H1 (cell line): ENCODE measurements around the gene NT5C1A. TPM values are rescaled to one million over a fixed set of nuclear protein-coding genes. Genes with fewer than 3 reads are reported as not detected.

ENCODE experiments used
- BCL11A ChIP-seq, 2 experiments: IDR thresholded peaks; one replicate each; pipeline ENCODE4 v1.6.1; 2011; ENCODE audit warnings: low read depth in 2 of 2, low read length in 2 of 2, mild to moderate bottlenecking in 2 of 2
- CBX5 ChIP-seq: fragments of 300-800, 300-1000 bp; sonication (generic); IDR thresholded peaks from 2 replicates; pipeline ENCODE4 v1.7.1; 2016; ENCODE audit warnings: antibody characterized with exemption, low read length, low read depth
- SIRT6 ChIP-seq: IDR thresholded peaks from one replicate; pipeline ENCODE4 v1.7.1; 2012; ENCODE audit warnings: low read length, inconsistent platforms
- SRF ChIP-seq: IDR thresholded peaks from 2 replicates; pipeline ENCODE4 v1.6.1; 2011; ENCODE audit warnings: mild to moderate bottlenecking, low read depth, low read length, moderate library complexity
- TAF7 ChIP-seq: optimal IDR thresholded peaks from 2 replicates; pipeline ENCODE3; 2011; ENCODE audit warnings: low read depth, mild to moderate bottlenecking, inconsistent platforms, low read length, moderate library complexity, borderline replicate concordance
- polyA plus RNA-seq, 7 experiments: library from polyadenylated mRNA; depleted of rRNA in 3 of 7; stranded (reverse) in 5 of 7; unstranded in 2 of 7; fragments of >200 nt in 5 of 7; fragments of 200-250 nt in 2 of 7; gene quantifications; 1 replicate in 5 of 7; 2 replicates in 1 of 7; 4 replicates in 1 of 7; pipeline versions ENCODE4 v1.2.1 to v1.2.3, GENCODE V29; 2011 to 2013; ENCODE audit warnings: missing spikeins in 2 of 7, mixed read lengths in 2 of 7
- total RNA-seq: library from RNA; stranded (reverse); fragmentation: NEBNext Ultra II Directional; extraction: Animal tissue kit (Norgen Biotek cat#: 25700); gene quantifications from 2 replicates; pipeline ENCODE4 v1.2.1, GENCODE V29; 2021
- TF ChIP-seq, protein P1 (sequence below): fragments of 300-600 bp; sonication (generic); IDR thresholded peaks from 2 replicates; pipeline ENCODE4 v1.7.1; 2012; ENCODE audit warnings: low read length, moderate library complexity, mild to moderate bottlenecking, inconsistent platforms; ENCODE audit not compliant: insufficient replicate concordance
- TF ChIP-seq, protein P2 (sequence below): IDR thresholded peaks from 2 replicates; pipeline ENCODE4 v1.6.1; 2011; ENCODE audit warnings: low read depth, mild to moderate bottlenecking, low read length; ENCODE audit not compliant: insufficient read depth

NT5C1A gene
- total and polyA plus RNA-seq, 2 of the 8 experiments (the other 6 are each of a cell fraction or from before 2014, with no cell fraction given): not detected

DNA sequence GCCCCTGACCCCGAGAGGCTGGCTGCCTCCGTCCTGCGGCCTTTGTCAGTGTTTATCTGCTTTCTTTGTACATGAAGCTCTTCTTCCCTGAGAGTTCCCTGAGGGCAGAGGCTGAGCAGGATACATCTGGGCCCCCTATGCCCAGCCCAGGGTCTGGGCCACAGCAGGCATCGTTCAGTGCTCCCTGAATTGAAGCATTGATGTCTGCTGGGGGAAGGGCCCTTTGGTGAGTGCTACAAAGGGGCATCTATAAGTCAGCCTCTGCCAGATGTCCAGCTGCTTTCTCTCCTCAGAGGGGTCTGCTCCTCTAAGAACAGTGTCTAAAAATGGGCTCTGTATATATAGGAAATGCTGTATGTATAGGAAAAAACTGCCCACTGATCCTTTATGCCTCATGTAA lies 34.5 kb downstream of the NT5C1A start (continued):
- TF ChIP-seq SIRT6: no peak
- TF ChIP-seq TAF7: no peak
- TF ChIP-seq, protein P1, sequence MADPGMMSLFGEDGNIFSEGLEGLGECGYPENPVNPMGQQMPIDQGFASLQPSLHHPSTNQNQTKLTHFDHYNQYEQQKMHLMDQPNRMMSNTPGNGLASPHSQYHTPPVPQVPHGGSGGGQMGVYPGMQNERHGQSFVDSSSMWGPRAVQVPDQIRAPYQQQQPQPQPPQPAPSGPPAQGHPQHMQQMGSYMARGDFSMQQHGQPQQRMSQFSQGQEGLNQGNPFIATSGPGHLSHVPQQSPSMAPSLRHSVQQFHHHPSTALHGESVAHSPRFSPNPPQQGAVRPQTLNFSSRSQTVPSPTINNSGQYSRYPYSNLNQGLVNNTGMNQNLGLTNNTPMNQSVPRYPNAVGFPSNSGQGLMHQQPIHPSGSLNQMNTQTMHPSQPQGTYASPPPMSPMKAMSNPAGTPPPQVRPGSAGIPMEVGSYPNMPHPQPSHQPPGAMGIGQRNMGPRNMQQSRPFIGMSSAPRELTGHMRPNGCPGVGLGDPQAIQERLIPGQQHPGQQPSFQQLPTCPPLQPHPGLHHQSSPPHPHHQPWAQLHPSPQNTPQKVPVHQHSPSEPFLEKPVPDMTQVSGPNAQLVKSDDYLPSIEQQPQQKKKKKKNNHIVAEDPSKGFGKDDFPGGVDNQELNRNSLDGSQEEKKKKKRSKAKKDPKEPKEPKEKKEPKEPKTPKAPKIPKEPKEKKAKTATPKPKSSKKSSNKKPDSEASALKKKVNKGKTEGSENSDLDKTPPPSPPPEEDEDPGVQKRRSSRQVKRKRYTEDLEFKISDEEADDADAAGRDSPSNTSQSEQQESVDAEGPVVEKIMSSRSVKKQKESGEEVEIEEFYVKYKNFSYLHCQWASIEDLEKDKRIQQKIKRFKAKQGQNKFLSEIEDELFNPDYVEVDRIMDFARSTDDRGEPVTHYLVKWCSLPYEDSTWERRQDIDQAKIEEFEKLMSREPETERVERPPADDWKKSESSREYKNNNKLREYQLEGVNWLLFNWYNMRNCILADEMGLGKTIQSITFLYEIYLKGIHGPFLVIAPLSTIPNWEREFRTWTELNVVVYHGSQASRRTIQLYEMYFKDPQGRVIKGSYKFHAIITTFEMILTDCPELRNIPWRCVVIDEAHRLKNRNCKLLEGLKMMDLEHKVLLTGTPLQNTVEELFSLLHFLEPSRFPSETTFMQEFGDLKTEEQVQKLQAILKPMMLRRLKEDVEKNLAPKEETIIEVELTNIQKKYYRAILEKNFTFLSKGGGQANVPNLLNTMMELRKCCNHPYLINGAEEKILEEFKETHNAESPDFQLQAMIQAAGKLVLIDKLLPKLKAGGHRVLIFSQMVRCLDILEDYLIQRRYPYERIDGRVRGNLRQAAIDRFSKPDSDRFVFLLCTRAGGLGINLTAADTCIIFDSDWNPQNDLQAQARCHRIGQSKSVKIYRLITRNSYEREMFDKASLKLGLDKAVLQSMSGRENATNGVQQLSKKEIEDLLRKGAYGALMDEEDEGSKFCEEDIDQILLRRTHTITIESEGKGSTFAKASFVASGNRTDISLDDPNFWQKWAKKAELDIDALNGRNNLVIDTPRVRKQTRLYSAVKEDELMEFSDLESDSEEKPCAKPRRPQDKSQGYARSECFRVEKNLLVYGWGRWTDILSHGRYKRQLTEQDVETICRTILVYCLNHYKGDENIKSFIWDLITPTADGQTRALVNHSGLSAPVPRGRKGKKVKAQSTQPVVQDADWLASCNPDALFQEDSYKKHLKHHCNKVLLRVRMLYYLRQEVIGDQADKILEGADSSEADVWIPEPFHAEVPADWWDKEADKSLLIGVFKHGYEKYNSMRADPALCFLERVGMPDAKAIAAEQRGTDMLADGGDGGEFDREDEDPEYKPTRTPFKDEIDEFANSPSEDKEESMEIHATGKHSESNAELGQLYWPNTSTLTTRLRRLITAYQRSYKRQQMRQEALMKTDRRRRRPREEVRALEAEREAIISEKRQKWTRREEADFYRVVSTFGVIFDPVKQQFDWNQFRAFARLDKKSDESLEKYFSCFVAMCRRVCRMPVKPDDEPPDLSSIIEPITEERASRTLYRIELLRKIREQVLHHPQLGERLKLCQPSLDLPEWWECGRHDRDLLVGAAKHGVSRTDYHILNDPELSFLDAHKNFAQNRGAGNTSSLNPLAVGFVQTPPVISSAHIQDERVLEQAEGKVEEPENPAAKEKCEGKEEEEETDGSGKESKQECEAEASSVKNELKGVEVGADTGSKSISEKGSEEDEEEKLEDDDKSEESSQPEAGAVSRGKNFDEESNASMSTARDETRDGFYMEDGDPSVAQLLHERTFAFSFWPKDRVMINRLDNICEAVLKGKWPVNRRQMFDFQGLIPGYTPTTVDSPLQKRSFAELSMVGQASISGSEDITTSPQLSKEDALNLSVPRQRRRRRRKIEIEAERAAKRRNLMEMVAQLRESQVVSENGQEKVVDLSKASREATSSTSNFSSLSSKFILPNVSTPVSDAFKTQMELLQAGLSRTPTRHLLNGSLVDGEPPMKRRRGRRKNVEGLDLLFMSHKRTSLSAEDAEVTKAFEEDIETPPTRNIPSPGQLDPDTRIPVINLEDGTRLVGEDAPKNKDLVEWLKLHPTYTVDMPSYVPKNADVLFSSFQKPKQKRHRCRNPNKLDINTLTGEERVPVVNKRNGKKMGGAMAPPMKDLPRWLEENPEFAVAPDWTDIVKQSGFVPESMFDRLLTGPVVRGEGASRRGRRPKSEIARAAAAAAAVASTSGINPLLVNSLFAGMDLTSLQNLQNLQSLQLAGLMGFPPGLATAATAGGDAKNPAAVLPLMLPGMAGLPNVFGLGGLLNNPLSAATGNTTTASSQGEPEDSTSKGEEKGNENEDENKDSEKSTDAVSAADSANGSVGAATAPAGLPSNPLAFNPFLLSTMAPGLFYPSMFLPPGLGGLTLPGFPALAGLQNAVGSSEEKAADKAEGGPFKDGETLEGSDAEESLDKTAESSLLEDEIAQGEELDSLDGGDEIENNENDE: no peak
- TF ChIP-seq CBX5: no peak
- TF ChIP-seq, protein P2, sequence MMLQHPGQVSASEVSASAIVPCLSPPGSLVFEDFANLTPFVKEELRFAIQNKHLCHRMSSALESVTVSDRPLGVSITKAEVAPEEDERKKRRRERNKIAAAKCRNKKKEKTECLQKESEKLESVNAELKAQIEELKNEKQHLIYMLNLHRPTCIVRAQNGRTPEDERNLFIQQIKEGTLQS: no peak
- no peak for TF ChIP-seq SRF
- TF ChIP-seq BCL11A (IDR thresholded peaks at IDR 0.05; ENCODE audit: low read depth in 2 of 2, low read length in 2 of 2): no peak
- TF ChIP-seq, all 59 proteins: peak for 0
